GM12878 (cell line): ENCODE data around the gene ACTG1. TPM values are rescaled to one million over a fixed set of nuclear protein-coding genes. Genes with fewer than 3 reads are reported as not detected.

ENCODE experiments used
- ATAC-seq: fragments of 200-7000 bp; cut with Tn5 transposase; 3 replicates; pipeline ENCODE4 v1.9.1; 2020; ENCODE audit warnings: mild to moderate bottlenecking, moderate library complexity
- BruUV-seq: library from RNA; stranded (reverse); fragments of 400-500 nt; replicated peaks from 2 replicates; lab custom pipeline; 2021; lab: Mats Ljungman, UMichigan
- CTCF ChIA-PET: fragments of 300-600 bp; sonication (Branson Sonifier 250); formaldehyde crosslinking; extraction: SDS; loops from one replicate; lab custom pipeline; 2021; ENCODE audit warnings: inconsistent platforms; lab: Yijun Ruan, JAX
- POLR2A ChIA-PET: fragments of 350-600 bp; formaldehyde crosslinking; extraction: SDS; loops from one replicate; lab custom pipeline; 2021; ENCODE audit warnings: inconsistent platforms; lab: Charles Lee
- RAD21 ChIA-PET: fragments of 300-600 bp; sonication (Branson Sonifier 250); formaldehyde crosslinking; loops from one replicate; lab custom pipeline; 2023; ENCODE audit warnings: antibody characterized with exemption; ENCODE audit not compliant: unreplicated experiment; lab: Charles Lee
- SMC1A ChIA-PET: fragments of 300-600 bp; sonication (Branson Sonifier 250); formaldehyde crosslinking; loops from one replicate; lab custom pipeline; 2023; ENCODE audit not compliant: unreplicated experiment, uncharacterized antibody; lab: Charles Lee
- DNase-seq: peaks from one replicate; pipeline ENCODE4 v3.0.0-alpha.2; 2011; ENCODE audit warnings: low read depth, low spot score
- FAIRE-seq: peaks from 3 replicates; lab custom pipeline; 2011; peaks lifted over from hg19 to GRCh38; lab: Jason Lieb, UNC
- H2AFZ ChIP-seq: 2 replicates; pipeline ENCODE4 v1.6.0; 2011; ENCODE audit warnings: low read depth, low read length, control low read depth; ENCODE audit not compliant: control insufficient read depth
- H3K27ac ChIP-seq: 2 replicates; pipeline ENCODE4 v1.5.1; 2011; ENCODE audit warnings: control low read depth; ENCODE audit not compliant: control insufficient read depth, insufficient read depth
- H3K27me3 ChIP-seq, 2 experiments: replicated peaks in 1 of 2; 2 replicates each; pipeline versions ENCODE4 v1.6.0 to v1.6.1; 2011; ENCODE audit warnings: low read length in 1 of 2; ENCODE audit not compliant: control insufficient read depth in 2 of 2, insufficient read depth in 2 of 2
- H3K36me3 ChIP-seq, 2 experiments: 2 replicates each; pipeline ENCODE4 v1.5.1; 2011; ENCODE audit warnings: low read length in 1 of 2; ENCODE audit not compliant: control insufficient read depth in 2 of 2, insufficient read depth in 2 of 2
- H3K4me1 ChIP-seq: 2 replicates; pipeline ENCODE4 v1.6.1; 2011; ENCODE audit warnings: mild to moderate bottlenecking, low read length, moderate library complexity, mixed read lengths; ENCODE audit not compliant: control insufficient read depth, insufficient read depth
- H3K4me2 ChIP-seq: 2 replicates; pipeline ENCODE4 v1.6.0; 2011; ENCODE audit warnings: control low read depth; ENCODE audit not compliant: control insufficient read depth, insufficient read depth
- H3K4me3 ChIP-seq: fragments of 200-600 bp; sonication (generic); 2 replicates; pipeline ENCODE4 v1.5.1; 2016
- H3K79me2 ChIP-seq: 2 replicates; pipeline ENCODE4 v1.6.0; 2011; ENCODE audit warnings: low read length; ENCODE audit not compliant: control insufficient read depth, insufficient read depth
- H3K9ac ChIP-seq: 2 replicates; pipeline ENCODE4 v1.8.0; 2011; ENCODE audit warnings: low read length, control low read depth, mixed read lengths; ENCODE audit not compliant: control insufficient read depth, insufficient read depth
- H3K9me3 ChIP-seq: replicated peaks from 3 replicates; pipeline ENCODE4 v1.5.1; 2011; ENCODE audit warnings: mild to moderate bottlenecking, low read length; ENCODE audit not compliant: control insufficient read depth, insufficient read depth
- H4K20me1 ChIP-seq: 2 replicates; pipeline ENCODE4 v1.6.0; 2011; ENCODE audit not compliant: control insufficient read depth, insufficient read depth
- BHLHE40 ChIP-seq, 2 experiments: fragments of 450-650 bp in 1 of 2; IDR thresholded peaks; 2 replicates each; pipeline ENCODE4 v1.6.1; 2011 to 2017; ENCODE audit warnings: low read depth in 2 of 2, borderline replicate concordance in 1 of 2, improper control_type of control experiment in 1 of 2, low read length in 1 of 2, mild to moderate bottlenecking in 1 of 2
- EGR1 ChIP-seq, 2 experiments: IDR thresholded peaks; 1 replicate in 1 of 2; 2 replicates in 1 of 2; pipeline ENCODE4 v1.6.1; 2011 to 2012; ENCODE audit warnings: low read depth in 2 of 2, low read length in 2 of 2, borderline replicate concordance in 1 of 2, mild to moderate bottlenecking in 1 of 2, moderate library complexity in 1 of 2
- HDGF ChIP-seq: fragments of 450-650 bp; IDR thresholded peaks from 2 replicates; pipeline ENCODE4 v1.6.1; 2016; ENCODE audit warnings: antibody characterized with exemption
- MLLT1 ChIP-seq: fragments of 450-650 bp; IDR thresholded peaks from 2 replicates; pipeline ENCODE4 v1.6.1; 2016; ENCODE audit warnings: mild to moderate bottlenecking
- MTA2 ChIP-seq: fragments of 450-650 bp; IDR thresholded peaks from 2 replicates; pipeline ENCODE4 v1.6.1; 2016; ENCODE audit warnings: low read depth, mild to moderate bottlenecking, moderate library complexity
- MXI1 ChIP-seq: fragments of 150-350 bp; IDR thresholded peaks from 2 replicates; pipeline ENCODE4 v1.6.1; 2011; ENCODE audit warnings: low read depth, mild to moderate bottlenecking, inconsistent platforms, low read length, improper control_type of control experiment
- NBN ChIP-seq: fragments of 450-650 bp; IDR thresholded peaks from 2 replicates; pipeline ENCODE4 v1.6.1; 2016
- NR2F1 ChIP-seq: fragments of 450-650 bp; conservative IDR thresholded peaks from 2 replicates; pipeline ENCODE4 v1.6.1; 2017; ENCODE audit warnings: mild to moderate bottlenecking
- POLR2A ChIP-seq: IDR thresholded peaks from 2 replicates; pipeline ENCODE4 v1.6.1; 2011; ENCODE audit warnings: low read depth, mild to moderate bottlenecking, low read length
- POLR2AphosphoS5 ChIP-seq: IDR thresholded peaks from 2 replicates; pipeline ENCODE4 v1.6.1; 2011; ENCODE audit warnings: mild to moderate bottlenecking, low read length, inconsistent platforms
- SP1 ChIP-seq: IDR thresholded peaks from one replicate; pipeline ENCODE4 v1.6.1; 2011; ENCODE audit warnings: low read depth, low read length
- SPI1 ChIP-seq: IDR thresholded peaks from 2 replicates; pipeline ENCODE4 v1.6.1; 2011; ENCODE audit warnings: low read depth, mild to moderate bottlenecking, low read length, moderate library complexity, borderline replicate concordance; ENCODE audit not compliant: insufficient read depth
- TCF12 ChIP-seq: IDR thresholded peaks from 2 replicates; pipeline ENCODE4 v1.6.1; 2011; ENCODE audit warnings: low read depth, mild to moderate bottlenecking, low read length
- WGBS: methylation state at CpG from one replicate; pipeline ENCODE4 v1.1.6; 2016; ENCODE audit warnings: low lambda C conversion rate; ENCODE audit not compliant: insufficient replicate concordance, insufficient coverage; ENCODE audit errors: missing lambda C conversion rate; 5-methylcytosine and 5-hydroxymethylcytosine counted together
- in situ Hi-C: fragments of 300-500 bp; cut with MboI; formaldehyde crosslinking; loops from 9 replicates; pipeline ENCODE4 v1.14.3; 2018; ENCODE audit warnings: mixed read lengths
- intact Hi-C: fragments of 100-400 bp; cut with micrococcal nuclease; formaldehyde crosslinking; loops from one replicate; pipeline ENCODE4 v1.14.2; 2022; ENCODE audit not compliant: unreplicated experiment
- polyA plus RNA-seq, 11 experiments: library from polyadenylated mRNA; depleted of rRNA in 4 of 11; unstranded in 6 of 11; stranded (reverse) in 5 of 11; fragments of >200 nt; fragmentation: Nextera tagmentation in 4 of 11; fragmentation: Illumina TruSeq in 1 of 11; extraction: Ambion mirVana in 4 of 11; extraction: Trizol in 1 of 11; gene quantifications; 1 replicate in 1 of 11; 2 replicates in 10 of 11; pipeline versions ENCODE4 v1.2.1 to v1.2.3, GENCODE V29; 2011 to 2016; ENCODE audit warnings: inconsistent platforms in 2 of 11, missing spikeins in 2 of 11, low read depth in 1 of 11
- total RNA-seq, 4 experiments: library from RNA; depleted of rRNA in 3 of 4; stranded (reverse); fragments of >200 nt in 3 of 4; fragmentation: Illumina TruSeq in 1 of 4; extraction: Trizol in 1 of 4; gene quantifications; 2 replicates each; pipeline versions ENCODE4 v1.2.1 to v1.2.3, GENCODE V29; 2013 to 2021
- TF ChIP-seq, protein P1 (sequence below): fragments of 450-650 bp; IDR thresholded peaks from 2 replicates; pipeline ENCODE4 v1.6.1; 2016; ENCODE audit warnings: mild to moderate bottlenecking

Gene ACTG1
- total and polyA plus RNA-seq, 10 of the 15 experiments (the other 5 are each of a cell fraction or from before 2014, with no cell fraction given): 810 to 6,105 (median 3,650) TPM

- Histone ChIP-seq H3K27me3 (no peaks in the 10 kb centered on the region), H3K9ac (peak overlapping the region; percentile 78), H3K36me3 (no peaks in the 10 kb centered on the region; a peak in 1 of 4 replicates), H2AFZ (peak overlapping the region; percentile 46), H3K4me3 (peak overlapping the region; percentile 72), H3K27ac (peak overlapping the region; percentile 100), H3K4me2 (peak overlapping the region; percentile 97), H3K9me3 (no peaks in the 10 kb centered on the region), H3K79me2 (peaks cover 52% of the 10 kb centered on the region), H3K4me1 (peaks cover 33% of the 10 kb centered on the region), H4K20me1 (no peaks in the 10 kb centered on the region)
- ChIA-PET SMC1A (interaction anchor here (0.5 to 3.2 kb wide), 8 partner anchors 12 to 227 kb away, joined by 3 to 15 read pairs (median 4); partner anchors contain the start of gene FAAP100), POLR2A (interaction anchor here (0.5 to 2.8 kb wide), 7 partner anchors 10 to 421 kb away, joined by 3 to 34 read pairs (median 4); partner anchors contain the start of gene FAAP100), RAD21 (interaction anchor here (0.8 to 7.6 kb wide), 6 partner anchors 8 to 165 kb away, joined by 3 to 44 read pairs (median 4); partner anchors contain the start of genes ARL16, FAAP100 and HGS), CTCF (interaction anchor here (1.3 to 5.5 kb wide), 7 partner anchors 11 to 82 kb away, joined by 4 to 47 read pairs (median 10); no protein-coding TSS in a partner anchor)
- peak; percentile 4 for TF ChIP-seq SP1
- TF ChIP-seq MTA2: no peak
- peak; percentile 78; the same call in 1 of the 2 replicates for TF ChIP-seq SPI1
- TF ChIP-seq, protein P1, sequence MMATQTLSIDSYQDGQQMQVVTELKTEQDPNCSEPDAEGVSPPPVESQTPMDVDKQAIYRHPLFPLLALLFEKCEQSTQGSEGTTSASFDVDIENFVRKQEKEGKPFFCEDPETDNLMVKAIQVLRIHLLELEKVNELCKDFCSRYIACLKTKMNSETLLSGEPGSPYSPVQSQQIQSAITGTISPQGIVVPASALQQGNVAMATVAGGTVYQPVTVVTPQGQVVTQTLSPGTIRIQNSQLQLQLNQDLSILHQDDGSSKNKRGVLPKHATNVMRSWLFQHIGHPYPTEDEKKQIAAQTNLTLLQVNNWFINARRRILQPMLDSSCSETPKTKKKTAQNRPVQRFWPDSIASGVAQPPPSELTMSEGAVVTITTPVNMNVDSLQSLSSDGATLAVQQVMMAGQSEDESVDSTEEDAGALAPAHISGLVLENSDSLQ: no peak
- TF ChIP-seq EGR1 (IDR thresholded peaks at IDR 0.05; ENCODE audit: borderline replicate concordance in 1 of 2, low read depth in 2 of 2, low read length in 2 of 2): peak in 1 of 2 experiments; percentile 89; a peak in 2 of 3 replicates
- TF ChIP-seq NBN: 0 out of 2 replicates have a peak, but pooled peaks have one; percentile 10
- peak; percentile 17; the same call in 1 of the 2 replicates for TF ChIP-seq HDGF
- 0 out of 2 replicates have a peak, but pooled peaks have one; percentile 8 for TF ChIP-seq MXI1
- TF ChIP-seq TCF12: peak; percentile 57
- TF ChIP-seq POLR2A: peak; percentile 39; the same call in 1 of the 2 replicates
- peak; percentile 60; the same call in 1 of the 2 replicates for TF ChIP-seq POLR2AphosphoS5
- TF ChIP-seq BHLHE40 (IDR thresholded peaks at IDR 0.05; ENCODE audit: borderline replicate concordance in 1 of 2, low read depth in 2 of 2, low read length in 1 of 2): peak in 1 of 2 experiments; percentile 3; a peak in 1 of 4 replicates
- TF ChIP-seq NR2F1: peak; percentile 63; the same call in 1 of the 2 replicates
- no peak for TF ChIP-seq MLLT1
- DNase-seq (no peak), ATAC-seq (peak; percentile 31), FAIRE-seq (no peak)
- in situ Hi-C loops: no loop called here
- 1% methylated on average over 47 of the region's 47 CpGs for WGBS
- no TSS peak for BruUV-seq
- intact Hi-C loops: loop anchor here (5.0 to 10.0 kb wide), 2 partner anchors 83 to 264 kb away; no protein-coding TSS in a partner anchor
Observed at GRCh38 chr17:81518785-81519283, 6.2 kb upstream of the ACTG1 start.
